ENCODE results near the gene EFCAB13.

DNA sequence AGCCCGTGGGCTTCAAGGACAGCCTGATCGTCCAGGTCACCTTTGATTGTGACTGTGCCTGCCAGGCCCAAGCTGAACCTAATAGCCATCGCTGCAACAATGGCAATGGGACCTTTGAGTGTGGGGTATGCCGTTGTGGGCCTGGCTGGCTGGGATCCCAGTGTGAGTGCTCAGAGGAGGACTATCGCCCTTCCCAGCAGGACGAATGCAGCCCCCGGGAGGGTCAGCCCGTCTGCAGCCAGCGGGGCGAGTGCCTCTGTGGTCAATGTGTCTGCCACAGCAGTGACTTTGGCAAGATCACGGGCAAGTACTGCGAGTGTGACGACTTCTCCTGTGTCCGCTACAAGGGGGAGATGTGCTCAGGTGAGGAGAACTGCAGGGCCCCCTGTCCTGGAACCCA, 31.5 kb upstream of the EFCAB13 start:
- TF ChIP-seq, protein P1, sequence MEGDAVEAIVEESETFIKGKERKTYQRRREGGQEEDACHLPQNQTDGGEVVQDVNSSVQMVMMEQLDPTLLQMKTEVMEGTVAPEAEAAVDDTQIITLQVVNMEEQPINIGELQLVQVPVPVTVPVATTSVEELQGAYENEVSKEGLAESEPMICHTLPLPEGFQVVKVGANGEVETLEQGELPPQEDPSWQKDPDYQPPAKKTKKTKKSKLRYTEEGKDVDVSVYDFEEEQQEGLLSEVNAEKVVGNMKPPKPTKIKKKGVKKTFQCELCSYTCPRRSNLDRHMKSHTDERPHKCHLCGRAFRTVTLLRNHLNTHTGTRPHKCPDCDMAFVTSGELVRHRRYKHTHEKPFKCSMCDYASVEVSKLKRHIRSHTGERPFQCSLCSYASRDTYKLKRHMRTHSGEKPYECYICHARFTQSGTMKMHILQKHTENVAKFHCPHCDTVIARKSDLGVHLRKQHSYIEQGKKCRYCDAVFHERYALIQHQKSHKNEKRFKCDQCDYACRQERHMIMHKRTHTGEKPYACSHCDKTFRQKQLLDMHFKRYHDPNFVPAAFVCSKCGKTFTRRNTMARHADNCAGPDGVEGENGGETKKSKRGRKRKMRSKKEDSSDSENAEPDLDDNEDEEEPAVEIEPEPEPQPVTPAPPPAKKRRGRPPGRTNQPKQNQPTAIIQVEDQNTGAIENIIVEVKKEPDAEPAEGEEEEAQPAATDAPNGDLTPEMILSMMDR (conservative IDR thresholded peaks at IDR 0.05; ENCODE audit: low read depth, low read length) = no peak
- TF ChIP-seq POLR2A (IDR thresholded peaks at IDR 0.05; ENCODE audit: low read depth, low read length) (no peak), RFX5 (IDR thresholded peaks at IDR 0.05; ENCODE audit: low read depth, low read length) (no peak), MAZ (IDR thresholded peaks at IDR 0.05; ENCODE audit: borderline replicate concordance, low read depth, low read length) (no peak), FOS (IDR thresholded peaks at IDR 0.05; ENCODE audit: low read depth, low read length) (no peak)

Measured in IMR-90 (cell line).